B cell (primary cell): ENCODE results near the gene RNF148. TPM values are rescaled to one million over a fixed set of nuclear protein-coding genes. Genes with fewer than 3 reads are reported as not detected.

Experiments
- ATAC-seq: fragments of 200-7000 bp; cut with Tn5 transposase; one replicate; pipeline ENCODE4 v1.10.0; 2021; ENCODE audit warnings: low read depth, mild to moderate bottlenecking, moderate number of reproducible peaks, moderate library complexity
- CTCF ChIA-PET: fragments of 350-600 bp; sonication (Branson Sonifier 250); formaldehyde crosslinking; loops from one replicate; lab custom pipeline; 2021; ENCODE audit warnings: antibody characterized with exemption, inconsistent platforms; lab: Charles Lee
- POLR2A ChIA-PET: fragments of 350-600 bp; sonication (Branson Sonifier 250); formaldehyde crosslinking; loops from one replicate; lab custom pipeline; 2021; ENCODE audit warnings: antibody characterized with exemption; lab: Charles Lee
- DNase-seq: peaks from one replicate; pipeline ENCODE4 v3.0.0; 2013
- H2AFZ ChIP-seq: 2 replicates; pipeline ENCODE4 v1.6.1; 2012; ENCODE audit warnings: mild to moderate bottlenecking, low read depth, low read length; ENCODE audit not compliant: insufficient read depth, poor library complexity, severe bottlenecking
- H3K27ac ChIP-seq, 2 donors: 1 replicate in 1 of 2; 2 replicates in 1 of 2; pipeline ENCODE4 v1.5.1; 2012 to 2013; ENCODE audit warnings: low read length in 2 of 2, mild to moderate bottlenecking in 2 of 2, moderate library complexity in 1 of 2
- H3K27me3 ChIP-seq, 4 experiments: fragments of 200-600 bp in 1 of 4; sonication (generic) in 1 of 4; replicated peaks in 1 of 4; 1 replicate in 2 of 4; 2 replicates in 2 of 4; pipeline versions ENCODE4 v1.6.1 to v1.7.0; 2013 to 2016; ENCODE audit warnings: low read length in 3 of 4, mild to moderate bottlenecking in 2 of 4, mixed read lengths in 1 of 4, moderate library complexity in 1 of 4; ENCODE audit not compliant: insufficient read depth in 4 of 4, control insufficient read depth in 3 of 4; ENCODE audit errors: control extremely low read depth in 1 of 4
- H3K36me3 ChIP-seq, 2 experiments: replicated peaks in 1 of 2; 1 replicate in 1 of 2; 2 replicates in 1 of 2; pipeline versions ENCODE4 v1.6.1 to v1.7.1; 2013; ENCODE audit warnings: low read length in 1 of 2; ENCODE audit not compliant: insufficient read depth in 2 of 2, control insufficient read depth in 1 of 2; ENCODE audit errors: control extremely low read depth in 1 of 2, extremely low read depth in 1 of 2
- H3K4me1 ChIP-seq, 2 donors: fragments of 200-600 bp in 1 of 2; sonication (generic) in 1 of 2; 1 replicate in 1 of 2; 2 replicates in 1 of 2; pipeline versions ENCODE4 v1.5.1 to v1.6.1; 2013 to 2017; ENCODE audit warnings: low read length in 2 of 2; ENCODE audit not compliant: control insufficient read depth in 2 of 2, insufficient read depth in 2 of 2
- H3K4me2 ChIP-seq: replicated peaks from 2 replicates; pipeline ENCODE3; 2012; ENCODE audit warnings: mild to moderate bottlenecking, low read depth, low read length; ENCODE audit not compliant: poor library complexity, severe bottlenecking
- H3K4me3 ChIP-seq, 5 experiments: fragments of 200-600 bp in 1 of 5; sonication (generic) in 1 of 5; 1 replicate in 3 of 5; 2 replicates in 2 of 5; pipeline versions ENCODE4 v1.5.1 to v1.7.0; 2011 to 2016; ENCODE audit warnings: low read length in 4 of 5, mild to moderate bottlenecking in 4 of 5, low read depth in 2 of 5, control low read depth in 1 of 5, moderate library complexity in 1 of 5; ENCODE audit not compliant: insufficient read depth in 1 of 5; ENCODE audit errors: control extremely low read depth in 1 of 5, extremely low read depth in 1 of 5
- H3K79me2 ChIP-seq: fragments of 200-600 bp; sonication (generic); one replicate; pipeline ENCODE4 v1.6.0; 2016; ENCODE audit warnings: low read length; ENCODE audit not compliant: control insufficient read depth, insufficient read depth
- H3K9ac ChIP-seq: fragments of 200-600 bp; sonication (generic); 2 replicates; pipeline ENCODE4 v1.6.1; 2017; ENCODE audit warnings: mild to moderate bottlenecking, low read length, moderate library complexity
- H3K9me3 ChIP-seq, 3 donors: one replicate each; pipeline versions ENCODE4 v1.6.1 to v1.7.1; 2013; ENCODE audit warnings: low read length in 2 of 3; ENCODE audit not compliant: control insufficient read depth in 2 of 3, insufficient read depth in 1 of 3; ENCODE audit errors: control extremely low read depth in 1 of 3
- H4K20me1 ChIP-seq: 2 replicates; pipeline ENCODE4 v1.6.0; 2012; ENCODE audit warnings: mild to moderate bottlenecking, low read length; ENCODE audit not compliant: insufficient read depth, control insufficient read depth, poor library complexity, severe bottlenecking
- H3K27ac Mint-ChIP-seq: one replicate; pipeline ENCODE4 v1.8.0; 2021; ENCODE audit warnings: mixed read lengths
- H3K27me3 Mint-ChIP-seq: one replicate; pipeline ENCODE4 v1.8.0; 2021; ENCODE audit warnings: mixed read lengths
- H3K4me1 Mint-ChIP-seq: one replicate; pipeline ENCODE4 v1.8.0; 2021; ENCODE audit warnings: mixed read lengths
- H3K4me3 Mint-ChIP-seq: one replicate; pipeline ENCODE4 v1.8.0; 2021; ENCODE audit warnings: mixed read lengths
- H3K9me3 Mint-ChIP-seq: one replicate; pipeline ENCODE4 v1.8.0; 2022; ENCODE audit warnings: mixed read lengths; ENCODE audit not compliant: insufficient read depth
- CTCF ChIP-seq: fragments of 200-600 bp; IDR thresholded peaks from one replicate; pipeline ENCODE4 v1.8.0; 2022; ENCODE audit warnings: antibody characterized with exemption, mild to moderate bottlenecking
- EZH2 ChIP-seq: IDR thresholded peaks from 2 replicates; pipeline ENCODE4 v1.6.1; 2012; ENCODE audit warnings: borderline replicate concordance, low read depth, mild to moderate bottlenecking, moderate library complexity, low read length; ENCODE audit not compliant: insufficient read depth, poor library complexity, severe bottlenecking
- WGBS: methylation state at CpG from one replicate; pipeline ENCODE4 v1.1.5; 2013; ENCODE audit warnings: missing lambda C conversion rate; ENCODE audit not compliant: insufficient coverage; 5-methylcytosine and 5-hydroxymethylcytosine counted together
- intact Hi-C: fragments of 100-400 bp; cut with micrococcal nuclease; formaldehyde crosslinking; loops from one replicate; pipeline ENCODE4 v1.10.0; 2022
- polyA plus RNA-seq: library from polyadenylated mRNA; depleted of rRNA; stranded (reverse); fragments of >200 nt; gene quantifications from 2 replicates; pipeline ENCODE4 v1.2.3, GENCODE V29; 2012
- total RNA-seq, 2 donors: library from RNA; stranded (reverse); fragments of 120-200 nt in 1 of 2; gene quantifications; 1 replicate in 1 of 2; 2 replicates in 1 of 2; pipeline versions ENCODE4 v1.2.3 to v1.2.4, GENCODE V29; 2013 to 2022

RNF148 gene
- total and polyA plus RNA-seq, 2 donors (not counting 1 experiment from before 2014, with no cell fraction given) = not detected

DNA sequence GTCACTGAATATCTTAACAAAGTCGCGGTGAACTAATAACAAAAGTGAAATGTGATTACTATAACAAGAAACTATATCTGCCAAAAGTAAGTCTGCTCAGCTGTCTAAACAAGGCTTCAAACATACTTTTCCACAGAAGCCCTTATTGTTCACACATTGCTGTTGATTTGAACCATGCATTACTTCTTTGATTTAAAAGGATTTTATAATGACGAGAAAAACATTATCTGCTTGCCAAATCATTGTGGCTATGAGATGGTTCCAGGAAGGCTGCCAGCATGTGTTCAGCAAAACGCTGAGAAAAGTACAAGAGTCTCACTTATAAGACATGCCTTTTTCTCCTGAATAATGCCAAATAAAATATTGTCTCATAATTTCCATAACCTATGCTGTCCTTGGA is 28.2 kb downstream of the RNF148 start:
- TF ChIP-seq EZH2 (no peak), CTCF (no peak)
- no peak overlapping the region for H3K27ac Mint-ChIP-seq
- peaks cover 0 to 6% (median 0%) of the 10 kb centered on the region in 3 donors for H3K9me3 ChIP-seq
- H3K27me3 ChIP-seq = no peaks in the 10 kb centered on the region
- no peak for ATAC-seq
- no peak overlapping the region for H3K4me3 ChIP-seq
- intact Hi-C loops = no loop called here
- WGBS = no CpG with 5 or more reads among the region's 4 CpGs
- no peaks in the 10 kb centered on the region for H3K27me3 Mint-ChIP-seq
- H3K4me3 Mint-ChIP-seq = no peak overlapping the region
- DNase-seq = no peak
- H3K79me2 ChIP-seq = no peaks in the 10 kb centered on the region
- H3K27ac ChIP-seq = no peak overlapping the region
- H4K20me1 ChIP-seq = no peaks in the 10 kb centered on the region
- no peaks in the 10 kb centered on the region for H3K36me3 ChIP-seq
- H2AFZ ChIP-seq = no peak overlapping the region
- no peak overlapping the region for H3K9ac ChIP-seq
- no peaks in the 10 kb centered on the region for H3K4me1 ChIP-seq
- peaks cover 9% of the 10 kb centered on the region for H3K9me3 Mint-ChIP-seq
- no peak overlapping the region for H3K4me2 ChIP-seq
- CTCF ChIA-PET = no interaction called here
- POLR2A ChIA-PET = no interaction called here
- H3K4me1 Mint-ChIP-seq = no peaks in the 10 kb centered on the region

DNA sequence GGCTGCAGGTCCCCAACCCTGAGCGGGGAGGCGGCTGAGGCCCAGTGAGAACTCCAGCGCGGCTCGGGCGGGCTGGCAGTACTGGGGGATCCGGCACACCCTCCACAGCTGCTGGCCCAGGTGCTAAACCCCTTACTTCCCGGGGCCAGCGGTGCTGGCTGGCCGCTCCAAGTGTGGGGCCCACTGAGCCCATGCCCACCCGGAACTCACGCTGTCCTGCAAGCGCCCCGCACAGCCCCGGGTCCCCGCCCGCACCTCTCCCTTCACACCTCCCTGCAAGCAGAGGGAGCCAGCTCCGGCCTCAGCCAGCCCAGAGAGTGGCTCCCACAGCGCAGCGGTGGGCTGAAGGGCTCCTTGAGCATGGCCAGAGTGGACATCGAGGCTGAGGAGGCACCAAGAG is 28.8 kb downstream of the RNF148 start:
- Histone ChIP-seq H4K20me1 (no peaks in the 10 kb centered on the region), H3K79me2 (no peaks in the 10 kb centered on the region), H3K4me1 (no peaks in the 10 kb centered on the region), H3K9me3 (peaks cover 0 to 6% (median 0%) of the 10 kb centered on the region in 3 donors), H3K4me2 (no peak overlapping the region), H3K27me3 (no peaks in the 10 kb centered on the region), H2AFZ (no peak overlapping the region), H3K9ac (no peak overlapping the region), H3K36me3 (no peaks in the 10 kb centered on the region), H3K4me3 (no peak overlapping the region), H3K27ac (no peak overlapping the region)
- Mint-ChIP-seq H3K27ac (no peak overlapping the region), H3K27me3 (no peaks in the 10 kb centered on the region), H3K4me3 (no peak overlapping the region), H3K9me3 (peaks cover 7% of the 10 kb centered on the region), H3K4me1 (no peaks in the 10 kb centered on the region)
- ATAC-seq (no peak), DNase-seq (no peak)
- CTCF ChIA-PET = no interaction called here
- TF ChIP-seq CTCF = no peak
- TF ChIP-seq EZH2 = no peak
- intact Hi-C loops = no loop called here
- 96% methylated on average over 21 of the region's 21 CpGs for WGBS
- POLR2A ChIA-PET = no interaction called here
